Uterus (tissue), 2 donors: ENCODE data around the gene MOB4.

Experiments used
- CTCF ChIP-seq, 4 experiments: fragments of 200-600 bp in 2 of 4; fragments of 450-650 bp in 2 of 4; sonication (generic) in 2 of 4; IDR thresholded peaks; one replicate each; pipeline ENCODE4 v1.5.1; 2016 to 2019; ENCODE audit warnings: antibody characterized with exemption in 4 of 4, mild to moderate bottlenecking in 2 of 4, moderate library complexity in 1 of 4
- POLR2A ChIP-seq, 2 donors: fragments of 450-650 bp; IDR thresholded peaks; one replicate each; pipeline ENCODE4 v1.6.1; 2016; ENCODE audit warnings: antibody characterized with exemption in 2 of 2, mild to moderate bottlenecking in 1 of 2, moderate library complexity in 1 of 2

GRCh38 chr2:197477797-197478196 is 38.1 kb upstream of the MOB4 start:
- TF ChIP-seq CTCF (IDR thresholded peaks at IDR 0.05) (no peak), POLR2A (IDR thresholded peaks at IDR 0.05) (no peak)
